Right lobe of liver (tissue), 6 donors: ENCODE data around the gene SLC46A2. TPM values are rescaled to one million over a fixed set of nuclear protein-coding genes. Genes with fewer than 3 reads are reported as not detected.
A peak's percentile ranks its signal among the peaks of the same experiment; 100 is the strongest.

Experiments
- ATAC-seq, 4 donors: fragments of 200-7000 bp; cut with Tn5 transposase; one replicate each; pipeline ENCODE4 v1.9.1; 2020; ENCODE audit warnings: mild to moderate bottlenecking in 4 of 4, moderate library complexity in 4 of 4
- DNase-seq, 3 donors: peaks; one replicate each; pipeline ENCODE4 v3.0.0-alpha.2; 2020
- H3K27ac ChIP-seq, 3 donors: fragments of 200-600 bp; one replicate each; pipeline ENCODE4 v1.8.0; 2022
- H3K27me3 ChIP-seq, 2 donors: fragments of 200-600 bp; one replicate each; pipeline ENCODE4 v1.8.0; 2022
- H3K36me3 ChIP-seq, 4 donors: fragments of 200-600 bp; sonication (generic) in 1 of 4; one replicate each; pipeline versions ENCODE4 v1.5.1 to v1.8.0; 2017 to 2022; ENCODE audit warnings: control low read depth in 1 of 4
- H3K4me1 ChIP-seq, 4 donors: fragments of 200-600 bp; sonication (generic) in 1 of 4; one replicate each; pipeline versions ENCODE4 v1.5.1 to v1.8.0; 2017 to 2022; ENCODE audit warnings: control low read depth in 1 of 4
- H3K4me3 ChIP-seq, 3 donors: fragments of 200-600 bp; one replicate each; pipeline ENCODE4 v1.8.0; 2022
- H3K9me3 ChIP-seq, 4 donors: fragments of 200-600 bp; sonication (generic) in 1 of 4; one replicate each; pipeline versions ENCODE4 v1.5.1 to v1.8.0; 2017 to 2022; ENCODE audit warnings: control low read depth in 1 of 4
- POLR2A ChIP-seq: fragments of 450-650 bp; IDR thresholded peaks from one replicate; pipeline ENCODE4 v1.6.1; 2017; ENCODE audit warnings: antibody characterized with exemption, mild to moderate bottlenecking
- WGBS: methylation state at CpG from one replicate; pipeline ENCODE4 v1.1.6; 2018; ENCODE audit warnings: low coverage, low lambda C conversion rate; ENCODE audit not compliant: insufficient coverage; ENCODE audit errors: missing lambda C conversion rate; 5-methylcytosine and 5-hydroxymethylcytosine counted together
- intact Hi-C, 2 donors: fragments of 100-400 bp; cut with DNase I; formaldehyde crosslinking; loops; one replicate each; pipeline versions ENCODE4 v1.11.2 to v1.14.1; 2022
- total RNA-seq, 6 experiments: library from RNA; depleted of rRNA in 2 of 6; stranded (reverse); fragments of >200 nt in 2 of 6; fragmentation: NEBNext Ultra II Directional in 3 of 6; extraction: Animal tissue kit (Norgen Biotek cat#: 25700) in 3 of 6; gene quantifications; one replicate each; pipeline versions ENCODE4 v1.1.0 to v1.2.4, GENCODE V29; 2016 to 2023
- TF ChIP-seq, protein P1 (sequence below), 4 donors: fragments of 200-600 bp in 3 of 4; fragments of 450-650 bp in 1 of 4; IDR thresholded peaks; one replicate each; pipeline versions ENCODE4 v1.5.1 to v1.8.0; 2016 to 2022; ENCODE audit warnings: antibody characterized with exemption in 4 of 4, mild to moderate bottlenecking in 2 of 4
- donor health status: DM: no; HTN: yes; CAD: no.
- donor health status: DM: no; HTN: no; CAD: no.
- donor health status: DM: no; HTN: no; CAD: no.
- donor health status: DM: no; HTN: yes; CAD: no.
- donor health status: DM: no; HTN: yes; CAD: no.

The SLC46A2 gene
- total RNA-seq, 6 experiments from 2014 or later = 0.18 to 0.50 (median 0.25) TPM; not detected in 3

DNA sequence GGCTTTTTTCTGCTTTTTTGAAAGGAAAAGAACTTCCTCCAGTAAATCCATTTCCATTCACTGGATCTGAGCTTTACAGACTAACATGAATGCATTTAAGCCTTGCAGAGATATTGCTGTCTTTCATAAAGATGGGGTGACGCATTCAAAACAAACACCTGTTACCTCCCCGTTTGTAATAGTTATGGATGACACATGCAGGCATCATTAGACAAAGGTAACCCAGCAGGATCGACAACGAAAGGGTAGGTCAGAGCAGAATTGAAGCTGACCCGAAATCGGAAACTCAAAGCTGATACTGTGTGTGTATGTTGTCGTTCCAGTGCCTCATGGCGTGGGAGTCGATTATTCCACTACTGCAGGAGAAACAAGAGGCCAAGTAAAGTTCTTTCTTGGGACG is 22.2 kb downstream of the SLC46A2 start:
- Histone ChIP-seq H3K27ac (no peak overlapping the region), H3K36me3 (no peaks in the 10 kb centered on the region), H3K27me3 (no peaks in the 10 kb centered on the region), H3K9me3 (no peaks in the 10 kb centered on the region), H3K4me1 (no peaks in the 10 kb centered on the region), H3K4me3 (no peak overlapping the region)
- 76% methylated on average over 3 of the region's 10 CpGs for WGBS
- no peak for ATAC-seq
- TF ChIP-seq, protein P1, sequence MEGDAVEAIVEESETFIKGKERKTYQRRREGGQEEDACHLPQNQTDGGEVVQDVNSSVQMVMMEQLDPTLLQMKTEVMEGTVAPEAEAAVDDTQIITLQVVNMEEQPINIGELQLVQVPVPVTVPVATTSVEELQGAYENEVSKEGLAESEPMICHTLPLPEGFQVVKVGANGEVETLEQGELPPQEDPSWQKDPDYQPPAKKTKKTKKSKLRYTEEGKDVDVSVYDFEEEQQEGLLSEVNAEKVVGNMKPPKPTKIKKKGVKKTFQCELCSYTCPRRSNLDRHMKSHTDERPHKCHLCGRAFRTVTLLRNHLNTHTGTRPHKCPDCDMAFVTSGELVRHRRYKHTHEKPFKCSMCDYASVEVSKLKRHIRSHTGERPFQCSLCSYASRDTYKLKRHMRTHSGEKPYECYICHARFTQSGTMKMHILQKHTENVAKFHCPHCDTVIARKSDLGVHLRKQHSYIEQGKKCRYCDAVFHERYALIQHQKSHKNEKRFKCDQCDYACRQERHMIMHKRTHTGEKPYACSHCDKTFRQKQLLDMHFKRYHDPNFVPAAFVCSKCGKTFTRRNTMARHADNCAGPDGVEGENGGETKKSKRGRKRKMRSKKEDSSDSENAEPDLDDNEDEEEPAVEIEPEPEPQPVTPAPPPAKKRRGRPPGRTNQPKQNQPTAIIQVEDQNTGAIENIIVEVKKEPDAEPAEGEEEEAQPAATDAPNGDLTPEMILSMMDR (IDR thresholded peaks at IDR 0.05) = no peak
- TF ChIP-seq POLR2A = no peak
- DNase-seq = no peak
- intact Hi-C loops = no loop called here

DNA sequence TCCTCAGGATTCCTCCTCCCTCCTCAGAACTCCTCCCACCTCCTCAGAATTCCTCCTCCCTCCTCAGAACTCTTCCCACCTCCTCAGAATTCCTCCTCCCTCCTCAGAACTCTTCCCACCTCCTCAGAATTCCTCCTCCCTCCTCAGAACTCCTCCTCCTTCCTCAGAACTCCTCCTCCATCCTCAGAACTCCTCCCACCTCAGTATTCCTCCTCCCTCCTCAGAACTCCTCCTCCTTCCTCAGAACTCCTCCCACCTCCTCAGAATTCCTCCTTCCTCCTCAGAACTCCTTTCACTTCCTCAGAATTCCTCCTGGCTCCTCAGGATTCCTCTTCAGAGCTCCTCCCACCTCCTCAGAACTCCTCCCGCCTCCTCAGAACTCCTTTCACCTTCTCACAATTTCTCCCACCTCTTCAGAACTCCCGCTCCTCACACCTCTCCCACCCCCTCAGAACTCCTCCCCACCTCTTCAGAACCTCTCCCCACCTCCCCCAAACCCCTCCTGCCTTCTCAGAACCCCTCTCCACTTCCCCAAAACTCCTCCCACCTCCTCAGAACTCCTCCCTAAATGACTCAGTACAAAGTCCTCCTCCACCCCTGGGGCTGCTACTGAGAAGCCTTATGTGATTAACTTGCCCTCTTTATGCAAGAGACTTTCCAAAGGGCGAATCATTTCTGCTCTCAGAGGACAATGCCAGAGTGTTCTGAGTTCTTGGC is 23.2 kb downstream of the SLC46A2 start:
- intact Hi-C loops = no loop called here
- no peak for DNase-seq
- no peak overlapping the region for H3K4me3 ChIP-seq
- H3K4me1 ChIP-seq = no peaks in the 10 kb centered on the region
- no peaks in the 10 kb centered on the region for H3K27me3 ChIP-seq
- no peak overlapping the region for H3K27ac ChIP-seq
- no peaks in the 10 kb centered on the region for H3K36me3 ChIP-seq
- TF ChIP-seq, protein P1 (IDR thresholded peaks at IDR 0.05) = no peak
- no peak for TF ChIP-seq POLR2A
- WGBS = 60% methylated on average over 3 of the region's 3 CpGs
- ATAC-seq = peak in 1 of 4 donors; percentile 14
- H3K9me3 ChIP-seq = no peaks in the 10 kb centered on the region

GRCh38 chr9:112866662-112867274 is 23.9 kb downstream of the SLC46A2 start:
- DNase-seq (no peak), ATAC-seq (no peak)
- Histone ChIP-seq H3K4me3 (no peak overlapping the region), H3K4me1 (no peaks in the 10 kb centered on the region), H3K27me3 (no peaks in the 10 kb centered on the region), H3K36me3 (no peaks in the 10 kb centered on the region), H3K27ac (no peak overlapping the region), H3K9me3 (no peaks in the 10 kb centered on the region)
- intact Hi-C loops = no loop called here
- 88% methylated on average over 1 of the region's 1 CpG for WGBS
- TF ChIP-seq, protein P1 (IDR thresholded peaks at IDR 0.05) = no peak
- TF ChIP-seq POLR2A = no peak

DNA sequence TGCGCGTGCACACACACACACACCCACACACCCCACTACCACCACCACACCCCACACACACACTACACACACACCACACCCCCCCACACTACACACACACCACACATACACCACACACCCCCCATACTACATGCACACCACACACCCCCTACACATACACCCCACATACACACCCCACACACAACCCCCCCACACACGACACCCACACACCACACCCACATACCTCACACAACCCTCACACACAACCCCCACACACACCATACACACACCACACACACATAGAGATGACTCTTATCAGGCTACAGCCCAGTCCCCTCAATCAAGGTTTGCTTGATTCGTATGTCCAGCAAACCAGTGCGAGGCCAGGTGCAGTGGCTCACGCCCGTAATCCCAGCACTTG is 25.7 kb downstream of the SLC46A2 start:
- H3K4me1 ChIP-seq = no peaks in the 10 kb centered on the region
- H3K27me3 ChIP-seq = no peaks in the 10 kb centered on the region
- no peak overlapping the region for H3K27ac ChIP-seq
- DNase-seq (no peak), ATAC-seq (no peak)
- H3K9me3 ChIP-seq = no peaks in the 10 kb centered on the region
- TF ChIP-seq, protein P1 (IDR thresholded peaks at IDR 0.05) = no peak
- no peak for TF ChIP-seq POLR2A
- no peak overlapping the region for H3K4me3 ChIP-seq
- H3K36me3 ChIP-seq = no peaks in the 10 kb centered on the region
- 62% methylated on average over 4 of the region's 7 CpGs for WGBS
- intact Hi-C loops = no loop called here
